Iris pigment epithelial cell (primary cell): ENCODE results near the gene SLC9A7.

Experiments used
- DNase-seq: peaks from one replicate; pipeline ENCODE4 v3.0.0-alpha.2; 2011; ENCODE audit warnings: low read depth

SLC9A7 gene

GRCh38 chrX:46647251-46647650, 111.7 kb downstream of the SLC9A7 start:
- DNase-seq: no peak

GRCh38 chrX:46645614-46646013, 113.3 kb downstream of the SLC9A7 start:
- no peak for DNase-seq

DNA sequence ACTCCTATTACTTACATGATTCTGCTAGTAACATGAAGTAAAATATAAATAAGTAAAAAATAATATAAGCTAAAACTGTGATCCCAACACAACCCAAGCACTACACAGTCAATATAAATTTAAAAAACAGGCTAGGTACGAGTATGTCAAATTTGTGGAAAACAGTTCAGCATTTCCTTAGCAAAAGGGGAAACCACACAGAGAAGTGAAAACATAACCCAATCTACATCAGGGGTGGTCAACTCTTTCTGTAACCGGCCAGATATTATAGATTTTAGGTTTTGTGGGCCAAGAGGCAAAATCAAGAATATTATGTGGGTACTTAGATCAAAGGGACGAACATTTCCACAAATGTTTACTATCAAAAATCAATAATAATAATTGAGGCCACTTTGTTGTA, 115.3 kb downstream of the SLC9A7 start:
- DNase-seq: no peak

DNA sequence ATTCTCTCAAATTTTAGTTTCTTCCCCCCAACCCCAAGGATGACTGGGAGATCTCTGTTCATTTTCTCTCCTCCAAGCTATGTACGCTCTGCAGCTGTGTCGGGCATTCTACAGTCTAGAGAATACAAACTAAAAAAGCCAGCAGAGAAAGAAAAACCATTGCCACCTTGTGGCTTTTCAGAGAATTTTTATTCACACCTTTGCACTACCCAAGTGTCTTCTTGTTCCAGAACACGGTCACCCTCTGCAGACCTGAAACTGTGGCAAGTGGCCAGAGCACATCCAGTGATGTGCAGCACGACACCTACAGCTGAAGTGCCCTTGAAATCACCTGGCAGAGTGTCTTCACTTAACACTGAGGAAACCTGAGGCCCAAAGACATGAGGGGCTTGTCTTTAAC, 116.8 kb downstream of the SLC9A7 start:
- DNase-seq: no peak

- DNase-seq: peak; percentile 43
These were observed 121.0 kb downstream of the SLC9A7 start for GRCh38 chrX:46637938-46638337.

DNA sequence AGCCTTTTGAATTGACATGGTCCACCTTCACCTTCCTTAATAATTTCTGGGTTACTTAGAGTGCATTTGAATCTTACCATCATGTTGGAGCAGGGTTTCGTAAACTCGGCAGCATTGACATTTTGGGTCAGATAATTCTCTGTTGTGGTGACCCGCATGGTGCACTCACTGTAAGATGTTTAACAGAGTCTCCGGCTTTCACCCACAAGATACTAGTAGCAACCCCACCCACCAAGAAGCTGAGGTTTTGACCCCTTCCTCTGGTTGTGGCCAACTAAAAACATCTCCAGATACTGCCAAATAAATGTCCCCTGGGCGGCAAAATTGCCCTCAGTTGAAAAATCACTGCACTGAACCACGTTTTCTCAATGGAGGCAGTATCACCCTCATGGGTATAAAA, 122.7 kb downstream of the SLC9A7 start:
- no peak for DNase-seq

DNA sequence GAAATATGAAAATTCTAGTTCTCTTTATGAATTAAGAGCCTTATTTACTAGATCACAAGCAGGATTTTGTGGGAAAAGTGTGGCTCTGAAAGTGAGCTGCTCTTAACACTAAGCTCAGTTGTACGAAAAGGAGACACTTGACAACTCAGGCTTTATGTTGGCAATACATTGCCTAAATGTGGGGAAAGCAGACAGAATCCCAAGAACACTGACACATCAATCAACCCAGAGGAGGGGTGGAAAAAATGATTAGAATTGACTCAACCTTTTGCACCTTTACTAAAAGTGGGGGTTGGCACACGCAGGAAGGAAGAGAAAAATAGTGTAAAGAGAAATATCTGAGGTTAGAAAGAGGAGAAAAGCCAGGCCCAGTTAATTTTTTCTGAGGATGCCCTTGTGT, 123.7 kb downstream of the SLC9A7 start:
- no peak for DNase-seq

- no peak for DNase-seq
These were observed 124.3 kb downstream of the SLC9A7 start for GRCh38 chrX:46634577-46634976.

- peak; percentile 67 for DNase-seq
These were observed 128.8 kb downstream of the SLC9A7 start for GRCh38 chrX:46630141-46630540.

DNA sequence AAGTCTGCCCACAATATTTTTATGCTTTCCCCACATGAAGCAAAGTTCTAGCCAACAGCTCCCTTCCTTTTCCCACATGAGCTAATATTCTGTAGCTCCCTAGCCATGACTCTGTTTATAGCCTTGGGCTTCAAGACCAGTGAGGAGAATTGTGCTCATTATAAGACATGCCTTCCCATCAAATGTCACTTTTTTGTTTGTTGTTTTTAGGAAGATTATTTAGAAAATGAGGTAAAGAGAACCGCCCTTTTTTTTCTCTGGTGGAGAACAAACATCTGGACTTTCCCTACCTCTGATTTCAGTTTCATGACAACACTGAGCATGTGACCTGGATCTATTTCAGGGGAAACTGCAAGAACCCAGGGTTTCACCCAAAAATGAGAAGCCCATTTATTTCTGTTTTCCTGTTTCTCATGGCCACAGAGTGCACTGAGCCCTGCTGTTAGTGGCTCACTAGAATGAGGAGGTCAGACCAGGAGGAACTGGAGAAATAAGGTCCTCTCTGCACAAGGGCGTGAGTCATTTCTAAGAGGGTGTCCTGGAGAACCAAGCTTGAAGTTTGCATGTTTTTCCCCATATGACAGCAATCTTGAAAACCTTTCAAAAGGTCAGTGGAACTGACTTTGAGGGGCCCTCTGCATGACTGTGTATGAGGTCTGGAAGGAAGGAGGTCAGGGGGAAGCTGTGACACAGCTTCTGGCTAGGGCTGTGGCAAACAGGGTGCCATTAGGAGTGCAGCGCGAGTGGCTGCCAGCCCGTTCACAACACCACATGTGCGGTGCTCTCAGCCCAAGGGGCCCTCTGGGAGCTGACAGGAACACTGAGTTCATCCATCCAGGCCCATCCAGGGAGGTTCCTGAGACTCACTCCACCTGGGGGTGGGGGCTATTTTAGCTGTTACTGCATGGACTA, 130.2 kb downstream of the SLC9A7 start:
- DNase-seq: peak; percentile 46

- DNase-seq: no peak
These were observed 131.1 kb downstream of the SLC9A7 start for GRCh38 chrX:46627711-46628419.

DNA sequence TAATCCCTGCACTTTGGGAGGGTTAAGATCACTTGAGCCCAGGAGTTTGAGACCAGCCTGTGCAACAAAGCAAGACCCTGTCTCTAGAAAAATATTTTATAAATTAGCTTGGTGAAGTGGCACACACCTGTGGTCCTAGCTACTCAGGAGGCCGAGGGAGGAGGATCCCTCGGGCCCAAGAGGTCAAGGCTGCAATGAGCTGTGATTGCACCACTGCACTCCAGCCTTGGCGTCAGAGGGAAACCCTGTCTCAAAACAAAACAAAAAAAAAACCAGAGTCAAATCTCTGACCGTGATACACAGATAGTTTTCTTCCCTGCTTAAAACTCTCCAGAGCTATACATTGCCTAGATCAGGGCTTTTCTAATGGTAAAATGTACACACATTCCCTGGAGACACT, 131.9 kb downstream of the SLC9A7 start:
- DNase-seq: no peak

GRCh38 chrX:46626566-46626965, 132.4 kb downstream of the SLC9A7 start:
- peak; percentile 30 for DNase-seq

- DNase-seq: no peak
These were observed 134.7 kb downstream of the SLC9A7 start for GRCh38 chrX:46624090-46624786.

DNA sequence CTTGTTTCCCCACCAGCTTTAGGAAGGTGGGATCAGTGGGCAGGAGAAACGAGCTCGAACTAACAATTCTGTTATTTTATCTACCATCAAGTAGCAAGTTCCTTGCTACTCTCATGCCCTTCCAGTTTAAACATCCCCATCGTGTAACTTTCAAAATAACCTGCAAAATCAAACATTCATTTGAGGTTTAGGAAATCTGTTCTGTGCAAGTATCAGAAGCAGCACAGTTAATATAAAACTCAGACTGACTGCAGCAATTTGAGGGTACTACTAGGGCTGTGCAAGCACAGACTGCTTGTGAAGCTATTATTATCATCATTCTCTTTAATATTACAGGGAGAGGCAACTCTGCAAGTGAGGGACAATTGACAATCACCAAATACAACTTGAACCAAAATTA, 137.3 kb downstream of the SLC9A7 start:
- no peak for DNase-seq

DNA sequence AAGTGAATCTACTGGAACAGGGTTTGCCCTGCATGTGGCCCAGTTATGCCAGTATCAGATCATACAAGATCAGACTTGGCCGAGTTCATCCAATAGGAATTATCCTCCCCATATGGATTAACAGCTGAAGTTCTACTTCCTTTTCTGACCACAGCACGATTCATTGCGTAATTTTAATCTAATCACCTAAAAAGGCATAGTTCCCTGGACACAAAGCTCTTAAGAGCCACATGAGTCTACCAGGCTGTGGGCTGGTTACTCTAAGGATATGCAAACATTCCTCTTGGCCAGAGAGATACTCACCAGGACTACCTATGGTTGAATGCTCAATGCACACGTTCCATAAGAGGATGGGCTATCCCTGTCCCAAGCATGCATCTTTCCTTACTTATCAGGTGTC, 138.4 kb downstream of the SLC9A7 start:
- peak; percentile 27 for DNase-seq

DNA sequence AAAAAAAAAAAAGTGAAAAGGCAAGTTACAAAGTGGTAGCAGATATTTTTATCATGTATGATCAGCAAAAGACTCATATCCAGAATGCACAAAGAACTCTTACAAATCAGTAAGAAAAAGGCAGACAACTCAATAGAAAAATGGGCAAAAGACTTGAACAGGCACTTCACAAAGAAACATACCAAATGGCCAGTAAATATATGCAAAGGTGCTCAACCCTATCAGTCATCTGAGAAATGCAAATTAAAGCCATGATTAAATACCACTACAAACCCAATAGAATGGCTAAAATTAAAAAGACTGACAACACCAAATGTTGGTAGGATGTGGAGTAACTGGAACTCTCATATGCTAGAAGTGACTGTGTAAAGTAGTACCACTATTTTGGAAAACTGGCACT, 140.0 kb downstream of the SLC9A7 start:
- DNase-seq: no peak

- DNase-seq: no peak
These were observed 141.0 kb downstream of the SLC9A7 start for GRCh38 chrX:46617906-46618305.

DNA sequence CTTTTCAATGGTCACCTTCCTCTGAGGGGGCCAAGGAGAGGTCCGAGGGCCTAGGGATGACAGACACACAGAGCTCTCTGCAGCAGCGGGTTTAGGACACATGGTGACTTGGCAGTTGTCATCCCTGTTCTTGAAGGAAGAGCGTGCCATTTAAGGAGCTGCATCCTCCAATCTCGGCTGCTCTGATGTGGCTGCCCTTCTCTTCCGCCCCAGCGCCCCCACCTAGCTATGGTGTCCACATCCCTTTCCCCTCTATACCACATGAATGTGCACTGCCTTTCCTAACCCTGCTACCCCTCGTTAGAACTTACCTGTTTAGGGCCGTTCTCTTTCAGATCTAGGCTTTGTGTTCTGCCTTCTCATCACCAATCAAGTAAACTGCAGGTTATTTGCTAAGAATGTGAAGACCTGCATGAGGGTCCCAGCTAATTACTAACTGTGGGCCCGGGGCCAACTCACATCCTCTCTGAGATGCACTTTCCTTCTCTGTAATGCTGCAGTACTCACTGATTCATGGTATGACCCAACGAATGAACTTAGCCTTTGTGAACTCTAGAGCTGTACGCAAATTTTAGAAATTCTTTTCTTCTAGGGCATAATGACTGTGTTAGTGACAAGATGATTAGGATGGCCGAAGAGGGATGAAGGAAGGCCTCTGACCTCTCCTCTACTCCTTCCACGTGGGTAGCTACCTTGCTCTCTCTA, 147.1 kb downstream of the SLC9A7 start:
- DNase-seq: no peak

GRCh38 chrX:46610070-46610658, 148.8 kb downstream of the SLC9A7 start:
- DNase-seq: no peak

DNA sequence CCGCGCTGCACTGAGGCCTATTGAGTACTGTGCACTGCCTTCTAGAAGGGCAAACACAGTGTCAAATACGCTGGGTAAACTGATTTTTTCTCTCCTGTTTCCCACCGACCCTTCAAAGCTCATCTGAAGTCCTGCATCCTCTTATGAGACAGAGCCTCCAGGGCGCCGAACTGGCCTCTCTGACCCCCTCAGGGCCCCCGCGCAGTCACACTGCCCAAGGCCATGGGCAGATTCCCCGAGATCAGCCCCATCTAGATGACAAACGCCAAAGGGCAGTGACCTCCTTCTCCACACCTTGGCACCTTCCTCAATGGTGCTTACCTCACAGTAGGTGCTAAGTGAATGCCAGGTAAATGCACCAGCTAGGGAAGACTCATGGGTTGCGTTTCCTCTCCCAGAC, 151.0 kb downstream of the SLC9A7 start:
- DNase-seq: no peak
